ENCODE results near the gene SGMS1.
"Not testable (repeated sequence)": the region's sequence is repeated elsewhere in the genome, so short reads cannot be mapped to it uniquely, and the experiment has no call there.

The SGMS1 gene

GRCh38 chr10:50580262-50580891 lies 43.4 kb downstream of the SGMS1 start:
- DNase-seq (ENCODE audit: low read depth) = no peak

GRCh38 chr10:50579491-50580261 lies 44.1 kb downstream of the SGMS1 start:
- DNase-seq (ENCODE audit: low read depth) = no peak

- no peak for DNase-seq (ENCODE audit: low read depth)
Observed at GRCh38 chr10:50578949-50579348, 44.8 kb downstream of the SGMS1 start.

GRCh38 chr10:50577681-50578350 lies 45.9 kb downstream of the SGMS1 start:
- no peak for DNase-seq (ENCODE audit: low read depth)

GRCh38 chr10:50577010-50577409 lies 46.7 kb downstream of the SGMS1 start:
- DNase-seq (ENCODE audit: low read depth) = no peak

- DNase-seq (ENCODE audit: low read depth) = no peak
Observed at GRCh38 chr10:50576245-50576815, 47.4 kb downstream of the SGMS1 start.

GRCh38 chr10:50575477-50576244 lies 48.1 kb downstream of the SGMS1 start:
- DNase-seq (ENCODE audit: low read depth) = no peak

- no peak for DNase-seq (ENCODE audit: low read depth)
Observed at GRCh38 chr10:50574931-50575330, 48.8 kb downstream of the SGMS1 start.

GRCh38 chr10:50574305-50574704 lies 49.5 kb downstream of the SGMS1 start:
- no peak for DNase-seq (ENCODE audit: low read depth)

GRCh38 chr10:50572017-50572491 lies 51.7 kb downstream of the SGMS1 start:
- DNase-seq (ENCODE audit: low read depth) = no peak

GRCh38 chr10:50568750-50569149 lies 55.0 kb downstream of the SGMS1 start:
- not testable (repeated sequence) for DNase-seq (ENCODE audit: low read depth)

- no peak for DNase-seq (ENCODE audit: low read depth)
Observed at GRCh38 chr10:50567384-50567783, 56.4 kb downstream of the SGMS1 start.

GRCh38 chr10:50566150-50566549 lies 57.6 kb downstream of the SGMS1 start:
- DNase-seq (ENCODE audit: low read depth) = no peak

GRCh38 chr10:50565301-50566083 lies 58.3 kb downstream of the SGMS1 start:
- no peak for DNase-seq (ENCODE audit: low read depth)

- no peak for DNase-seq (ENCODE audit: low read depth)
Observed at GRCh38 chr10:50563906-50564305, 59.9 kb downstream of the SGMS1 start.

GRCh38 chr10:50561816-50562215 lies 61.9 kb downstream of the SGMS1 start:
- no peak for DNase-seq (ENCODE audit: low read depth)

- DNase-seq (ENCODE audit: low read depth) = no peak
Observed at GRCh38 chr10:50561266-50561665, 62.5 kb downstream of the SGMS1 start.

- no peak for DNase-seq (ENCODE audit: low read depth)
Observed at GRCh38 chr10:50560370-50560769, 63.4 kb downstream of the SGMS1 start.

GRCh38 chr10:50558371-50558770 lies 65.4 kb downstream of the SGMS1 start:
- DNase-seq (ENCODE audit: low read depth) = no peak

GRCh38 chr10:50557130-50557682 lies 66.5 kb downstream of the SGMS1 start:
- no peak for DNase-seq (ENCODE audit: low read depth)

All from stimulated activated CD8-positive, alpha-beta memory T cell treated with anti-CD3 and anti-CD28 coated beads, Interleukin-4, amount 100 ng/mL, for 24 hours (primary cell).